ENCODE results near the gene ERGIC3.

GRCh38 chr20:35506179-35506578 is 35.7 kb upstream of the ERGIC3 start:
- TF ChIP-seq CTCF (optimal IDR thresholded peaks at IDR 0.05 in 1 of 3, IDR thresholded peaks at IDR 0.05 in 1 of 3, conservative IDR thresholded peaks at IDR 0.05 in 1 of 3; ENCODE audit: extremely low read depth in 1 of 3, insufficient read depth in 2 of 3, low read length in 3 of 3) (no peak), EZH2 (IDR thresholded peaks at IDR 0.05; ENCODE audit: low read length) (no peak)

Data from keratinocyte (primary cell).